LoVo (cell line): ENCODE measurements around the gene ZNF79.
"Not testable (repeated sequence)": the region's sequence is repeated elsewhere in the genome, so short reads cannot be mapped to it uniquely, and the experiment has no call there.

Experiments
- DNase-seq: peaks from one replicate; pipeline ENCODE4 v3.0.0-alpha.2; 2016; ENCODE audit warnings: low spot score

The ZNF79 gene

GRCh38 chr9:127457191-127457878 is 33.2 kb downstream of the ZNF79 start:
- DNase-seq, result no peak

GRCh38 chr9:127458921-127459320 is 34.7 kb downstream of the ZNF79 start:
- no peak for DNase-seq

GRCh38 chr9:127463382-127463781 is 39.2 kb downstream of the ZNF79 start:
- DNase-seq, result no peak

- DNase-seq, result no peak
Measured at GRCh38 chr9:127463911-127464310, 39.7 kb downstream of the ZNF79 start.

GRCh38 chr9:127466407-127466917 is 42.3 kb downstream of the ZNF79 start:
- not testable (repeated sequence) for DNase-seq

GRCh38 chr9:127467621-127468020 is 43.4 kb downstream of the ZNF79 start:
- DNase-seq, result no peak

GRCh38 chr9:127470662-127471061 is 46.5 kb downstream of the ZNF79 start:
- no peak for DNase-seq

- DNase-seq, result no peak
Measured at GRCh38 chr9:127473501-127473900, 49.3 kb downstream of the ZNF79 start.

GRCh38 chr9:127473932-127474331 is 49.8 kb downstream of the ZNF79 start:
- no peak for DNase-seq

- DNase-seq, result no peak
Measured at GRCh38 chr9:127474592-127474991, 50.4 kb downstream of the ZNF79 start.

GRCh38 chr9:127479507-127480081 is 55.4 kb downstream of the ZNF79 start:
- DNase-seq, result no peak

GRCh38 chr9:127482662-127483061 is 58.5 kb downstream of the ZNF79 start:
- no peak for DNase-seq

- no peak for DNase-seq
Measured at GRCh38 chr9:127485995-127486394, 61.8 kb downstream of the ZNF79 start.

GRCh38 chr9:127488946-127489345 is 64.8 kb downstream of the ZNF79 start:
- no peak for DNase-seq

- no peak for DNase-seq
Measured at GRCh38 chr9:127489471-127490115, 65.4 kb downstream of the ZNF79 start.

GRCh38 chr9:127490535-127491230 is 66.5 kb downstream of the ZNF79 start:
- no peak for DNase-seq

GRCh38 chr9:127491516-127491915 is 67.3 kb downstream of the ZNF79 start:
- no peak for DNase-seq

- DNase-seq, result no peak
Measured at GRCh38 chr9:127492616-127493015, 68.4 kb downstream of the ZNF79 start.

- DNase-seq, result no peak
Measured at GRCh38 chr9:127493592-127494303, 69.6 kb downstream of the ZNF79 start.

- no peak for DNase-seq
Measured at GRCh38 chr9:127494304-127494702, 70.1 kb downstream of the ZNF79 start.
